Activated CD4-positive, alpha-beta T cell treated with anti-CD3 and anti-CD28 coated beads, Interleukin-2, amount 50 U/mL, for 4 hours (primary cell): ENCODE data around the gene ACE.

Experiments used
- DNase-seq, 2 experiments: peaks; one replicate each; pipeline ENCODE4 v3.0.0-alpha.2; 2020

ACE gene

GRCh38 chr17:63492940-63493339 is 16.1 kb downstream of the ACE start:
- no peak for DNase-seq

- DNase-seq, result no peak
Observed at GRCh38 chr17:63493411-63493810, 16.6 kb downstream of the ACE start.

- no peak for DNase-seq
Observed at GRCh38 chr17:63494300-63494928, 17.6 kb downstream of the ACE start.

- DNase-seq, result no peak
Observed at GRCh38 chr17:63495491-63495890, 18.6 kb downstream of the ACE start.

GRCh38 chr17:63496177-63496576 is 19.3 kb downstream of the ACE start:
- no peak for DNase-seq

DNA sequence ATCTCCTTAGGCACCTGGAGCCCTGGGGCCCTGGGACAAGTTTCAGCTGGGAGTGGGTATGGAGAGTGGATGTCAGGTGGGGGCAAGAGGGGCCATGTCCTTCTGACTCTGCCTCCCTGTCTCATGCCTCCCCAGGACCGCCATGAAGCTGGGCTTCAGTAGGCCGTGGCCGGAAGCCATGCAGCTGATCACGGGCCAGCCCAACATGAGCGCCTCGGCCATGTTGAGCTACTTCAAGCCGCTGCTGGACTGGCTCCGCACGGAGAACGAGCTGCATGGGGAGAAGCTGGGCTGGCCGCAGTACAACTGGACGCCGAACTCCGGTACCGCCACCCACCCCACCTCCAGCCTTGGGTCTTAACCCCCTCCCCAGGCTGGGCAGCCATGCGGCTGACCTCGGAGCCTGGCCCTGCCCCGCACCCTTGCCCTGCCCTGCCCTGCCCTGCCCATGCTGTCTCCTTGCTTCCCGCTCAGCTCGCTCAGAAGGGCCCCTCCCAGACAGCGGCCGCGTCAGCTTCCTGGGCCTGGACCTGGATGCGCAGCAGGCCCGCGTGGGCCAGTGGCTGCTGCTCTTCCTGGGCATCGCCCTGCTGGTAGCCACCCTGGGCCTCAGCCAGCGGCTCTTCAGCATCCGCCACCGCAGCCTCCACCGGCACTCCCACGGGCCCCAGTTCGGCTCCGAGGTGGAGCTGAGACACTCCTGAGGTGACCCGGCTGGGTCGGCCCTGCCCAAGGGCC is 20.0 kb downstream of the ACE start:
- DNase-seq, result no peak

- no peak for DNase-seq
Observed at GRCh38 chr17:63497708-63498483, 21.0 kb downstream of the ACE start.

- DNase-seq, result no peak
Observed at GRCh38 chr17:63498626-63499195, 21.9 kb downstream of the ACE start.

GRCh38 chr17:63500543-63501390 is 23.9 kb downstream of the ACE start:
- no peak for DNase-seq

- DNase-seq, result no peak
Observed at GRCh38 chr17:63503341-63503705, 26.5 kb downstream of the ACE start.

- DNase-seq, result no peak
Observed at GRCh38 chr17:63504261-63504660, 27.4 kb downstream of the ACE start.

DNA sequence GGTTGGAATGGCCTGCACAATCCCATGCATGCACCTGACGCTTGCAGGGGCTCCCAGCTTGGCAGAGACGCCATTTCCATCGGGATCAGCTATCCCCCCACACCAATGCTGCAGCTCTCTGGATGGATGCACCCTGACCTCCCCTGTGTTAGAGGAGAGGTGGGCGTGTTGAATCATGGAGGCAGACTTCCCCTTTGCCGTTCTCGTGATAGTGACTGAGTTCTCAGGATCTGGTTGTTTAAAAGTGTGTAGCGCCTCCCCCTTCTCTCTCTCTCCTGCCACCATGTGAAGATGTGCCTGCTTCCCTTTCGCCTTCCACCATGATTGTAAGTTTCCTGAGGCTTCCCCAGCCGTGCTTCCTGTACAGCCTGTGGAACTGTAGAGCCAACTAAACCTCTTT is 28.5 kb downstream of the ACE start:
- no peak for DNase-seq

DNA sequence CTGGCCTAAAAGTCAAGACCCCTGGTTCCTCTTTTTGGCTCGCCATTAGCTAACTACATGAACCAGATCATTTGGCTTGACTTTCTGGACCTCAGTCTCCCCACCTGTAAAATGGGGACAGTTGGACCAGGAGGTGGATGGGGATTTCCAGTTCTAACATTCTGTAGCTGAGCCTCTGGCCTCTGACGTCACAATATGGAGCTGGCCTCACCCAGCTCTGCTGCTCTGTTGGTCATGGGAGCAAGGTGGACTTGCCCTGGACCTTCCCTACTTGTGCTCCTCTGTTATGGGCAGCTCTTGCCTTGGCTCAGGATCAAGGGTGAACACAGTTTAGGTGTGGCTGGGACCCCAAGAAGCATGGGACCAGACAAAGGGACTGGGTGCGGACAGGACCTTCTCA is 29.8 kb downstream of the ACE start:
- DNase-seq, result no peak

- DNase-seq, result no peak
Observed at GRCh38 chr17:63511331-63511730, 34.5 kb downstream of the ACE start.

- no peak for DNase-seq
Observed at GRCh38 chr17:63512388-63512787, 35.5 kb downstream of the ACE start.

- DNase-seq, result no peak
Observed at GRCh38 chr17:63512896-63513644, 36.2 kb downstream of the ACE start.

- DNase-seq, result no peak
Observed at GRCh38 chr17:63514477-63514876, 37.6 kb downstream of the ACE start.

DNA sequence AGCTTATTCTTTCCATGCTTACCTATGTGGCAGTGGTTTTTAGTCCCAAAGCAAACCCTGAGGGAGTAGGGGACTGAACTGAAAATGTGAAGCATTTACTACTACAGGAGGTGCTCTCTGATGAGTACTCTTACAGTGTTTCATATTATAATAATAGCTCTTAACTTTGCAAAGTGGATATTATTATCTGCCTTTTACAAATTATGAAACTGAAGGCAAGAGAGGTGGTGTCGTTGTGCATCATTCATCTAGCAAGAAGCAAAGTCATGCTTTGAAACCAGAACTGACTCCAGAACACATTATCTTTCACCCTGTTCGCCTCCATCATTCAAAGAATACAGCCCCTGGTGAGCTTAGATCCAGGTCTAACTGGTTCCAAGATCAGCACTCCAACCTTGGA is 38.1 kb downstream of the ACE start:
- no peak for DNase-seq

DNA sequence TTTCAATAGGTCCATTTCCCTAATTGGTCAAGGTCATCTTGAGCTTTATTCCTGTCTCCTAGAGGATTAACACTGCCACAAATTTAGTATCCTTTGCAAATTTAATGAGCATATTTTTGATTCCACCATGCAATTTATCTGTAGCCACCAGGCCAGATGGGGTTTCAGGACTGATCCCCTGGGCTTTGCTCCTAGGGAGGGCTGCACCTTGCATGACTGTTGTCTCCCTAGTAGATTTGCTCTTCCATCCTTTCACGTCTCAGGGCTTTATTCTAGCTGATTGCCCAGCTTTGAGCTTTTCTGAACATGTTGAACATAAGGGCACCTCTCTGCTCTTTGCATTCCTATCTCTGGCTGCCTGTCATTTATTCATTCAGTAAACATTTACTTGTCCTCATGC is 38.6 kb downstream of the ACE start:
- DNase-seq, result no peak

DNA sequence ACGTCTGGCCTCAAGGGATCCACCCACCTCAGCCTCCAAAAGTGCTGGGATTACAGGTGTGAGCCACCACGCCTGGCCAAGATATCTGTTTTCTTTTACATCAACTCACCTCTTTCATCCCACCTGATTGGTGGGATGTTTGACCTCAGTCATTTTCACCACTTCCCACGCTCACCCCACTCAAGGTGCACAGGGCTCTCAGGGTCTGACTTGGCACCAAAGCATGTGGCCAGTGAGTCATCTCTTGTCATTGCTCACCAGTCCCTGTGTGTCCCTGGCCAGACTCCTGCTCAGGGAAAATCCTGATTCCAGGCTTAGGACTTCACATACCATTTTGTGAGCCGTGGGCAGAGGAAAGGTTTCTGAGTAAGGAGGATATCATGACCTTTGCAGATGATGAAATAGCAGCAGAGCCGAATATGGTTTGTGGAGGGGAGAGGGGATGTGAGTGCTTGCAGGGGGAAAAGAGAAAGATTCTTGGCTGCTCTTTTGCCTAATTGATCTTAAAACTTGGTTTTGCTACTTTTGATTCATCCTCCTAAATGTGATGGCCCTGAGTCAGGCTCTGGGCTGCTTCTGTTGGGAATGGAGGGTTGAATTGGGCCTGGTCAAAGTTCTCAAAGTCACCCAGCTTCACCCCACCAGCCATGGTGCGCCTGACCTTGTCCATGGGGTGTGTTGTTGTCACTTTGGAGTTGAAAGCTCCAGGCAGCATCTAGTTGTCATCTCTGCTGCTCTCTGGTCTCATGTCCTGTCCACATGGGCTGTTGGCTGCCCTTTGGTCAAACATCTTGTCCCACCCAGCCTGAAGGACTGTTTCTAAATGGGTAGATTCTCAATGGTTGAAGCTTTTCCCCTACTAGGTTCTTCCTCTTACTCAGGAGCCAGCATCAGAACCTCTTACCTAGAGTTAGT is 40.3 kb downstream of the ACE start:
- DNase-seq, result no peak
